OCI-LY1 (cell line): Measurements from ENCODE around the gene RASSF8.

Experiments
- EZH2 ChIP-seq: fragments of 200-600 bp; sonication (generic), shearing (Covaris generic); IDR thresholded peaks from 2 replicates; pipeline ENCODE4 v1.8.0; 2017; ENCODE audit warnings: borderline replicate concordance, mixed run types, mild to moderate bottlenecking, antibody characterized with exemption, low read length, moderate library complexity, mixed read lengths
- TF ChIP-seq, protein P1 (sequence below): fragments of 200-600 bp; sonication (generic), shearing (Covaris generic); IDR thresholded peaks from 2 replicates; pipeline ENCODE4 v1.5.1; 2017; ENCODE audit warnings: mild to moderate bottlenecking, antibody characterized with exemption, low read length, moderate library complexity, mixed read lengths

GRCh38 chr12:25960143-25960542 lies 1.7 kb downstream of the RASSF8 start:
- TF ChIP-seq, protein P1, sequence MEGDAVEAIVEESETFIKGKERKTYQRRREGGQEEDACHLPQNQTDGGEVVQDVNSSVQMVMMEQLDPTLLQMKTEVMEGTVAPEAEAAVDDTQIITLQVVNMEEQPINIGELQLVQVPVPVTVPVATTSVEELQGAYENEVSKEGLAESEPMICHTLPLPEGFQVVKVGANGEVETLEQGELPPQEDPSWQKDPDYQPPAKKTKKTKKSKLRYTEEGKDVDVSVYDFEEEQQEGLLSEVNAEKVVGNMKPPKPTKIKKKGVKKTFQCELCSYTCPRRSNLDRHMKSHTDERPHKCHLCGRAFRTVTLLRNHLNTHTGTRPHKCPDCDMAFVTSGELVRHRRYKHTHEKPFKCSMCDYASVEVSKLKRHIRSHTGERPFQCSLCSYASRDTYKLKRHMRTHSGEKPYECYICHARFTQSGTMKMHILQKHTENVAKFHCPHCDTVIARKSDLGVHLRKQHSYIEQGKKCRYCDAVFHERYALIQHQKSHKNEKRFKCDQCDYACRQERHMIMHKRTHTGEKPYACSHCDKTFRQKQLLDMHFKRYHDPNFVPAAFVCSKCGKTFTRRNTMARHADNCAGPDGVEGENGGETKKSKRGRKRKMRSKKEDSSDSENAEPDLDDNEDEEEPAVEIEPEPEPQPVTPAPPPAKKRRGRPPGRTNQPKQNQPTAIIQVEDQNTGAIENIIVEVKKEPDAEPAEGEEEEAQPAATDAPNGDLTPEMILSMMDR: no peak
- no peak for TF ChIP-seq EZH2
